Epidermal melanocyte (primary cell): ENCODE data around the gene RPGRIP1L.
A peak's percentile ranks its signal among the peaks of the same experiment; 100 is the strongest.

Experiments used
- DNase-seq: peaks from one replicate; pipeline ENCODE4 v3.0.0; 2011; ENCODE audit warnings: low spot score; ENCODE audit not compliant: insufficient read length

RPGRIP1L gene

GRCh38 chr16:53556521-53556920, 147.1 kb downstream of the RPGRIP1L start:
- no peak for DNase-seq

GRCh38 chr16:53549970-53550690, 153.5 kb downstream of the RPGRIP1L start:
- peak; percentile 87 for DNase-seq
